H9 (cell line): ENCODE results near the gene CHD9. TPM values are rescaled to one million over a fixed set of nuclear protein-coding genes. Genes with fewer than 3 reads are reported as not detected.

ENCODE experiments used
- DNase-seq: peaks from one replicate; pipeline ENCODE4 v3.0.0-alpha.2; 2017
- H2AFZ ChIP-seq: one replicate; pipeline ENCODE4 v1.6.1; 2013; ENCODE audit warnings: mild to moderate bottlenecking, low read length, control low read depth, moderate library complexity
- H2AK5ac ChIP-seq: 2 replicates; pipeline ENCODE4 v1.6.1; 2013; ENCODE audit warnings: low read length, control low read depth, mixed read lengths; ENCODE audit not compliant: insufficient read length
- H2BK120ac ChIP-seq: one replicate; pipeline ENCODE4 v1.6.1; 2013; ENCODE audit warnings: low read depth, mild to moderate bottlenecking, low read length, control low read depth, inconsistent platforms; ENCODE audit not compliant: poor library complexity, severe bottlenecking
- H2BK12ac ChIP-seq: 2 replicates; pipeline ENCODE4 v1.6.1; 2013; ENCODE audit warnings: low read length, control low read depth, mixed read lengths, low read depth; ENCODE audit not compliant: insufficient read length
- H2BK15ac ChIP-seq: 2 replicates; pipeline ENCODE4 v1.6.1; 2013; ENCODE audit warnings: low read depth, low read length, control low read depth
- H2BK20ac ChIP-seq: one replicate; pipeline ENCODE4 v1.6.1; 2013; ENCODE audit warnings: low read depth, mild to moderate bottlenecking, low read length, control low read depth, inconsistent platforms; ENCODE audit not compliant: poor library complexity, severe bottlenecking
- H2BK5ac ChIP-seq: 2 replicates; pipeline ENCODE4 v1.6.1; 2013; ENCODE audit warnings: low read length, control low read depth, mixed read lengths; ENCODE audit not compliant: insufficient read length
- H3K14ac ChIP-seq: 2 replicates; pipeline ENCODE4 v1.6.1; 2013; ENCODE audit warnings: low read length, control low read depth; ENCODE audit not compliant: insufficient read depth
- H3K18ac ChIP-seq: 2 replicates; pipeline ENCODE4 v1.6.1; 2013; ENCODE audit warnings: low read depth, mild to moderate bottlenecking, mixed read lengths, low read length, control low read depth; ENCODE audit not compliant: insufficient read length
- H3K23ac ChIP-seq: 2 replicates; pipeline ENCODE4 v1.6.1; 2013; ENCODE audit warnings: low read length, control low read depth, mixed read lengths, low read depth; ENCODE audit not compliant: insufficient read length
- H3K23me2 ChIP-seq: 2 replicates; pipeline ENCODE4 v1.6.1; 2013; ENCODE audit warnings: low read depth, mild to moderate bottlenecking, mixed read lengths, low read length, control low read depth; ENCODE audit not compliant: insufficient read length, poor library complexity, severe bottlenecking
- H3K27ac ChIP-seq: 2 replicates; pipeline ENCODE4 v1.5.1; 2013; ENCODE audit warnings: low read length, control low read depth, mixed read lengths, low read depth; ENCODE audit not compliant: insufficient read length
- H3K27me3 ChIP-seq: 2 replicates; pipeline ENCODE4 v1.6.1; 2013; ENCODE audit warnings: low read length, control low read depth, inconsistent platforms; ENCODE audit not compliant: insufficient read depth
- H3K4ac ChIP-seq: 2 replicates; pipeline ENCODE4 v1.6.1; 2013; ENCODE audit warnings: low read depth, mild to moderate bottlenecking, control low read depth, inconsistent platforms, low read length, moderate library complexity
- H3K4me1 ChIP-seq: 2 replicates; pipeline ENCODE4 v1.6.1; 2013; ENCODE audit warnings: low read length, control low read depth, inconsistent platforms; ENCODE audit not compliant: insufficient read depth
- H3K4me2 ChIP-seq: 2 replicates; pipeline ENCODE4 v1.6.1; 2013; ENCODE audit warnings: low read length, control low read depth, mixed read lengths; ENCODE audit not compliant: insufficient read length, insufficient read depth
- H3K56ac ChIP-seq: 2 replicates; pipeline ENCODE4 v1.6.1; 2013; ENCODE audit warnings: low read depth, mild to moderate bottlenecking, mixed read lengths, low read length, control low read depth; ENCODE audit not compliant: insufficient read length
- H3K79me1 ChIP-seq: 2 replicates; pipeline ENCODE4 v1.6.1; 2013; ENCODE audit warnings: low read depth, mild to moderate bottlenecking, moderate library complexity, low read length, control low read depth, inconsistent platforms; ENCODE audit not compliant: insufficient read depth, poor library complexity, severe bottlenecking
- H3K79me2 ChIP-seq: 2 replicates; pipeline ENCODE4 v1.6.1; 2013; ENCODE audit warnings: low read length, control low read depth, inconsistent platforms; ENCODE audit not compliant: insufficient read depth
- H3K9ac ChIP-seq: 2 replicates; pipeline ENCODE4 v1.6.1; 2013; ENCODE audit warnings: low read length, control low read depth, mixed read lengths; ENCODE audit not compliant: insufficient read length; ENCODE audit errors: extremely low read depth
- H3K9me3 ChIP-seq: one replicate; pipeline ENCODE4 v1.6.1; 2013; ENCODE audit warnings: low read depth, low read length, inconsistent platforms; ENCODE audit not compliant: control insufficient read depth
- H3T11ph ChIP-seq: one replicate; pipeline ENCODE4 v1.6.1; 2013; ENCODE audit warnings: mild to moderate bottlenecking, low read length, control low read depth, inconsistent platforms
- H4K20me1 ChIP-seq: one replicate; pipeline ENCODE4 v1.6.1; 2013; ENCODE audit not compliant: control insufficient read depth, insufficient read length, insufficient read depth
- H4K5ac ChIP-seq: 2 replicates; pipeline ENCODE4 v1.6.1; 2013; ENCODE audit warnings: low read depth, mild to moderate bottlenecking, mixed read lengths, low read length, control low read depth; ENCODE audit not compliant: insufficient read length
- H4K8ac ChIP-seq: replicated peaks from 2 replicates; pipeline ENCODE4 v1.6.1; 2013; ENCODE audit warnings: low read length, control low read depth, mixed read lengths, low read depth; ENCODE audit not compliant: insufficient read length
- H4K91ac ChIP-seq: 2 replicates; pipeline ENCODE4 v1.6.1; 2013; ENCODE audit warnings: low read depth, mild to moderate bottlenecking, moderate library complexity, mixed read lengths, low read length, control low read depth; ENCODE audit not compliant: insufficient read length
- H3K27ac Mint-ChIP-seq, 3 experiments: 2 replicates in 2 of 3; 3 replicates in 1 of 3; pipeline ENCODE4 v1.8.0; 2020 to 2021; ENCODE audit warnings: mixed read lengths in 3 of 3, mild to moderate bottlenecking in 1 of 3, moderate library complexity in 1 of 3
- H3K27me3 Mint-ChIP-seq: 2 replicates; pipeline ENCODE4 v1.8.0; 2021; ENCODE audit warnings: low read depth, mild to moderate bottlenecking, moderate library complexity, mixed read lengths
- H3K36me3 Mint-ChIP-seq, 3 experiments: 2 replicates in 2 of 3; 3 replicates in 1 of 3; pipeline ENCODE4 v1.8.0; 2020 to 2021; ENCODE audit warnings: low read depth in 3 of 3, mixed read lengths in 3 of 3; ENCODE audit not compliant: insufficient read depth in 1 of 3
- H3K4me1 Mint-ChIP-seq, 2 experiments: 2 replicates each; pipeline ENCODE4 v1.8.0; 2020; ENCODE audit warnings: mixed read lengths in 2 of 2
- H3K4me3 Mint-ChIP-seq, 2 experiments: 2 replicates in 1 of 2; 3 replicates in 1 of 2; pipeline ENCODE4 v1.8.0; 2020 to 2021; ENCODE audit warnings: mild to moderate bottlenecking in 2 of 2, mixed read lengths in 2 of 2, moderate library complexity in 1 of 2
- H3K9me3 Mint-ChIP-seq, 2 experiments: 2 replicates in 1 of 2; 3 replicates in 1 of 2; pipeline ENCODE4 v1.8.0; 2020; ENCODE audit warnings: mild to moderate bottlenecking in 2 of 2, mixed read lengths in 2 of 2, moderate library complexity in 1 of 2
- CTCF ChIP-seq: fragments of 200-600 bp; sonication (generic); conservative IDR thresholded peaks from 3 replicates; pipeline ENCODE4 v1.8.0; 2021; ENCODE audit warnings: antibody characterized with exemption, mild to moderate bottlenecking
- total RNA-seq: library from RNA; stranded (reverse); gene quantifications from 2 replicates; pipeline ENCODE4 v1.2.1, GENCODE V29; 2021

The CHD9 gene
- total RNA-seq, 1 experiment from 2014 or later, result 46.2 TPM

GRCh38 chr16:53152329-53152728 is 97.5 kb downstream of the CHD9 start:
- Histone ChIP-seq H3K79me2 (no peaks in the 10 kb centered on the region; the same call in 1 of the 2 replicates), H4K5ac (no peak overlapping the region), H3K23me2 (no peaks in the 10 kb centered on the region), H3K9me3 (no peaks in the 10 kb centered on the region), H4K20me1 (no peaks in the 10 kb centered on the region), H4K8ac (no peak overlapping the region), H3K23ac (no peak overlapping the region), H2AFZ (no peak overlapping the region), H2BK20ac (no peak overlapping the region), H3K79me1 (no peaks in the 10 kb centered on the region), H3K4me1 (no peaks in the 10 kb centered on the region), H2AK5ac (no peak overlapping the region), H3K4ac (no peak overlapping the region), H3K18ac (no peak overlapping the region), H3K56ac (no peak overlapping the region), H2BK5ac (no peak overlapping the region), H2BK120ac (no peak overlapping the region), H3K14ac (no peak overlapping the region), H3K4me2 (no peak overlapping the region), H3K27me3 (no peaks in the 10 kb centered on the region), H3K27ac (no peak overlapping the region), H2BK12ac (no peak overlapping the region), H3T11ph (no peak overlapping the region), H4K91ac (no peak overlapping the region), H2BK15ac (no peak overlapping the region), H3K9ac (no peak overlapping the region)
- peaks cover 10 to 25% (median 17%) of the 10 kb centered on the region in 3 experiments for H3K36me3 Mint-ChIP-seq
- H3K4me3 Mint-ChIP-seq, result no peak overlapping the region
- no peak for DNase-seq
- peaks cover 6 to 7% of the 10 kb centered on the region in 2 experiments for H3K4me1 Mint-ChIP-seq
- H3K27ac Mint-ChIP-seq, result no peak overlapping the region
- H3K9me3 Mint-ChIP-seq, result peaks cover 4 to 6% of the 10 kb centered on the region in 2 experiments; a peak in 2 of 5 replicates
- TF ChIP-seq CTCF, result no peak
- no peaks in the 10 kb centered on the region for H3K27me3 Mint-ChIP-seq
